ENCODE measurements around the gene ANKFN1.

Gene ANKFN1

GRCh38 chr17:56445692-56446411 is 292.6 kb downstream of the ANKFN1 start:
- no peak for DNase-seq

GRCh38 chr17:56447171-56447570 is 293.9 kb downstream of the ANKFN1 start:
- DNase-seq = no peak

GRCh38 chr17:56448371-56448770 is 295.1 kb downstream of the ANKFN1 start:
- DNase-seq = no peak

- DNase-seq = no peak
These were observed 295.9 kb downstream of the ANKFN1 start for GRCh38 chr17:56449176-56449575.

- DNase-seq = no peak
These were observed 298.4 kb downstream of the ANKFN1 start for GRCh38 chr17:56451629-56452028.

- DNase-seq = no peak
These were observed 299.2 kb downstream of the ANKFN1 start for GRCh38 chr17:56452461-56452860.

GRCh38 chr17:56457501-56457900 is 304.2 kb downstream of the ANKFN1 start:
- no peak for DNase-seq

- no peak for DNase-seq
These were observed 312.6 kb downstream of the ANKFN1 start for GRCh38 chr17:56465886-56466285.

- DNase-seq = no peak
These were observed 315.6 kb downstream of the ANKFN1 start for GRCh38 chr17:56468840-56469239.

- no peak for DNase-seq
These were observed 318.4 kb downstream of the ANKFN1 start for GRCh38 chr17:56471696-56472095.

GRCh38 chr17:56475116-56475515 is 321.8 kb downstream of the ANKFN1 start:
- no peak for DNase-seq

GRCh38 chr17:56478836-56479447 is 325.7 kb downstream of the ANKFN1 start:
- no peak for DNase-seq

GRCh38 chr17:56480501-56480900 is 327.2 kb downstream of the ANKFN1 start:
- no peak for DNase-seq

- DNase-seq = no peak
These were observed 328.4 kb downstream of the ANKFN1 start for GRCh38 chr17:56481659-56482058.

GRCh38 chr17:56482229-56482628 is 329.0 kb downstream of the ANKFN1 start:
- no peak for DNase-seq

GRCh38 chr17:56486732-56487131 is 333.5 kb downstream of the ANKFN1 start:
- no peak for DNase-seq

GRCh38 chr17:56488800-56489199 is 335.5 kb downstream of the ANKFN1 start:
- DNase-seq = no peak

GRCh38 chr17:56489980-56490379 is 336.7 kb downstream of the ANKFN1 start:
- DNase-seq = no peak

- no peak for DNase-seq
These were observed 342.3 kb downstream of the ANKFN1 start for GRCh38 chr17:56495556-56495955.

GRCh38 chr17:56497132-56497531 is 343.9 kb downstream of the ANKFN1 start:
- DNase-seq = no peak

- peak in 1 of 2 donors; percentile 14 for DNase-seq
These were observed 346.6 kb downstream of the ANKFN1 start for GRCh38 chr17:56499799-56500388.

- DNase-seq = no peak
These were observed 348.9 kb downstream of the ANKFN1 start for GRCh38 chr17:56502120-56502654.

GRCh38 chr17:56505154-56505756 is 352.0 kb downstream of the ANKFN1 start:
- no peak for DNase-seq

- DNase-seq = no peak
These were observed 353.1 kb downstream of the ANKFN1 start for GRCh38 chr17:56506349-56506748.

Data from CD4-positive, alpha-beta T cell treated with Interleukin-1 beta for 1 hour (primary cell).